Measurements from ENCODE around the gene SMYD3.

DNA sequence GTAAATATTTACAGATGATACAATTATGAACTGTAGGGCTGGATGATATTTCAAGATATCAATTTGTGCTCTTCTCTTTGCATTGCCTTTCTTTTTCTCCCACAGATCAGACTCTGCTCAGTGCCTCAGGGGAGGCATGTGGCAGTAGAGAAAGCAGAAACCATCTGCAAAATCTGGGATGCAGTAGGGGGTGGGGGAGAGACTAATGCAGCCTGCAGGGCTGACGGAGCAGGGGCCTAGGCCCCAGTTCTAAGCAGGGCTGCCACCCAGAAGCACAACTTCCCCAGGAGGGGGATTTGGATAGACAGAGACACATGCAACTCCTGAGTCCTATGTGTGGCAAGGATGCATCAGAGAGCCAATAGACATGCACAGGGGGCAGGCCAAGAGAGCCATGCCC lies 511.6 kb downstream of the SMYD3 start:
- TF ChIP-seq GABPA (IDR thresholded peaks at IDR 0.05; ENCODE audit: low read depth) (no peak), CHD2 (IDR thresholded peaks at IDR 0.05; ENCODE audit: borderline replicate concordance, low read depth, low read length) (no peak), POLR2A (IDR thresholded peaks at IDR 0.05; ENCODE audit: low read depth, low read length) (no peak), EZH2 (IDR thresholded peaks at IDR 0.05; ENCODE audit: borderline replicate concordance, control insufficient read depth, low read depth, low read length) (no peak), EP300 (IDR thresholded peaks at IDR 0.05; ENCODE audit: borderline replicate concordance in 1 of 2, control insufficient read depth in 1 of 2, low read depth in 2 of 2, low read length in 2 of 2) (no peak), NRF1 (conservative IDR thresholded peaks at IDR 0.05; ENCODE audit: low read depth, low read length) (no peak)
- TF ChIP-seq, protein P1, sequence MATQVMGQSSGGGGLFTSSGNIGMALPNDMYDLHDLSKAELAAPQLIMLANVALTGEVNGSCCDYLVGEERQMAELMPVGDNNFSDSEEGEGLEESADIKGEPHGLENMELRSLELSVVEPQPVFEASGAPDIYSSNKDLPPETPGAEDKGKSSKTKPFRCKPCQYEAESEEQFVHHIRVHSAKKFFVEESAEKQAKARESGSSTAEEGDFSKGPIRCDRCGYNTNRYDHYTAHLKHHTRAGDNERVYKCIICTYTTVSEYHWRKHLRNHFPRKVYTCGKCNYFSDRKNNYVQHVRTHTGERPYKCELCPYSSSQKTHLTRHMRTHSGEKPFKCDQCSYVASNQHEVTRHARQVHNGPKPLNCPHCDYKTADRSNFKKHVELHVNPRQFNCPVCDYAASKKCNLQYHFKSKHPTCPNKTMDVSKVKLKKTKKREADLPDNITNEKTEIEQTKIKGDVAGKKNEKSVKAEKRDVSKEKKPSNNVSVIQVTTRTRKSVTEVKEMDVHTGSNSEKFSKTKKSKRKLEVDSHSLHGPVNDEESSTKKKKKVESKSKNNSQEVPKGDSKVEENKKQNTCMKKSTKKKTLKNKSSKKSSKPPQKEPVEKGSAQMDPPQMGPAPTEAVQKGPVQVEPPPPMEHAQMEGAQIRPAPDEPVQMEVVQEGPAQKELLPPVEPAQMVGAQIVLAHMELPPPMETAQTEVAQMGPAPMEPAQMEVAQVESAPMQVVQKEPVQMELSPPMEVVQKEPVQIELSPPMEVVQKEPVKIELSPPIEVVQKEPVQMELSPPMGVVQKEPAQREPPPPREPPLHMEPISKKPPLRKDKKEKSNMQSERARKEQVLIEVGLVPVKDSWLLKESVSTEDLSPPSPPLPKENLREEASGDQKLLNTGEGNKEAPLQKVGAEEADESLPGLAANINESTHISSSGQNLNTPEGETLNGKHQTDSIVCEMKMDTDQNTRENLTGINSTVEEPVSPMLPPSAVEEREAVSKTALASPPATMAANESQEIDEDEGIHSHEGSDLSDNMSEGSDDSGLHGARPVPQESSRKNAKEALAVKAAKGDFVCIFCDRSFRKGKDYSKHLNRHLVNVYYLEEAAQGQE (IDR thresholded peaks at IDR 0.05; ENCODE audit: low read depth, low read length): no peak
- TF ChIP-seq, protein P2, sequence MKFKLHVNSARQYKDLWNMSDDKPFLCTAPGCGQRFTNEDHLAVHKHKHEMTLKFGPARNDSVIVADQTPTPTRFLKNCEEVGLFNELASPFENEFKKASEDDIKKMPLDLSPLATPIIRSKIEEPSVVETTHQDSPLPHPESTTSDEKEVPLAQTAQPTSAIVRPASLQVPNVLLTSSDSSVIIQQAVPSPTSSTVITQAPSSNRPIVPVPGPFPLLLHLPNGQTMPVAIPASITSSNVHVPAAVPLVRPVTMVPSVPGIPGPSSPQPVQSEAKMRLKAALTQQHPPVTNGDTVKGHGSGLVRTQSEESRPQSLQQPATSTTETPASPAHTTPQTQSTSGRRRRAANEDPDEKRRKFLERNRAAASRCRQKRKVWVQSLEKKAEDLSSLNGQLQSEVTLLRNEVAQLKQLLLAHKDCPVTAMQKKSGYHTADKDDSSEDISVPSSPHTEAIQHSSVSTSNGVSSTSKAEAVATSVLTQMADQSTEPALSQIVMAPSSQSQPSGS (IDR thresholded peaks at IDR 0.05; ENCODE audit: low read length): no peak
- TF ChIP-seq, protein P3, sequence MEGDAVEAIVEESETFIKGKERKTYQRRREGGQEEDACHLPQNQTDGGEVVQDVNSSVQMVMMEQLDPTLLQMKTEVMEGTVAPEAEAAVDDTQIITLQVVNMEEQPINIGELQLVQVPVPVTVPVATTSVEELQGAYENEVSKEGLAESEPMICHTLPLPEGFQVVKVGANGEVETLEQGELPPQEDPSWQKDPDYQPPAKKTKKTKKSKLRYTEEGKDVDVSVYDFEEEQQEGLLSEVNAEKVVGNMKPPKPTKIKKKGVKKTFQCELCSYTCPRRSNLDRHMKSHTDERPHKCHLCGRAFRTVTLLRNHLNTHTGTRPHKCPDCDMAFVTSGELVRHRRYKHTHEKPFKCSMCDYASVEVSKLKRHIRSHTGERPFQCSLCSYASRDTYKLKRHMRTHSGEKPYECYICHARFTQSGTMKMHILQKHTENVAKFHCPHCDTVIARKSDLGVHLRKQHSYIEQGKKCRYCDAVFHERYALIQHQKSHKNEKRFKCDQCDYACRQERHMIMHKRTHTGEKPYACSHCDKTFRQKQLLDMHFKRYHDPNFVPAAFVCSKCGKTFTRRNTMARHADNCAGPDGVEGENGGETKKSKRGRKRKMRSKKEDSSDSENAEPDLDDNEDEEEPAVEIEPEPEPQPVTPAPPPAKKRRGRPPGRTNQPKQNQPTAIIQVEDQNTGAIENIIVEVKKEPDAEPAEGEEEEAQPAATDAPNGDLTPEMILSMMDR (IDR thresholded peaks at IDR 0.05 in 2 of 3, conservative IDR thresholded peaks at IDR 0.05 in 1 of 3; ENCODE audit: control insufficient read depth in 2 of 3, extremely low read depth in 1 of 3, insufficient read depth in 1 of 3, low read depth in 3 of 3, low read length in 3 of 3): no peak
